Keratinocyte (primary cell): ENCODE measurements around the gene SLC25A2. TPM values are rescaled to one million over a fixed set of nuclear protein-coding genes. Genes with fewer than 3 reads are reported as not detected.
A peak's percentile ranks its signal among the peaks of the same experiment; 100 is the strongest.
"Not testable (repeated sequence)": the region's sequence is repeated elsewhere in the genome, so short reads cannot be mapped to it uniquely, and the experiment has no call there.

Source experiments
- DNase-seq: peaks from one replicate; pipeline ENCODE4 v3.0.0-alpha.2; 2011; ENCODE audit warnings: low read depth, missing footprints, low spot score
- FAIRE-seq: peaks from 2 replicates; lab custom pipeline; 2011; peaks lifted over from hg19 to GRCh38; lab: Jason Lieb, UNC
- H2AFZ ChIP-seq: 2 replicates; pipeline ENCODE4 v1.6.0; 2012; ENCODE audit warnings: low read length, control low read depth, inconsistent platforms; ENCODE audit not compliant: control insufficient read depth
- H3K27ac ChIP-seq: 2 replicates; pipeline ENCODE4 v1.5.1; 2011; ENCODE audit warnings: low read length; ENCODE audit not compliant: control insufficient read depth, insufficient read depth
- H3K27me3 ChIP-seq: 3 replicates; pipeline ENCODE4 v1.6.0; 2011; ENCODE audit warnings: low read length; ENCODE audit not compliant: control insufficient read depth, insufficient read depth; ENCODE audit errors: extremely low read depth
- H3K36me3 ChIP-seq, 2 experiments: 2 replicates in 1 of 2; 3 replicates in 1 of 2; pipeline ENCODE4 v1.5.1; 2011; ENCODE audit warnings: low read length in 2 of 2, mild to moderate bottlenecking in 1 of 2; ENCODE audit not compliant: control insufficient read depth in 2 of 2, insufficient read depth in 2 of 2; ENCODE audit errors: extremely low read depth in 1 of 2
- H3K4me1 ChIP-seq: 3 replicates; pipeline ENCODE4 v1.5.1; 2011; ENCODE audit warnings: low read length; ENCODE audit not compliant: control insufficient read depth, insufficient read depth; ENCODE audit errors: extremely low read depth
- H3K4me2 ChIP-seq: 3 replicates; pipeline ENCODE4 v1.6.0; 2011; ENCODE audit warnings: low read depth, low read length; ENCODE audit not compliant: control insufficient read depth, insufficient read depth; ENCODE audit errors: extremely low read depth
- H3K4me3 ChIP-seq, 3 experiments: fragments of 200-600 bp in 1 of 3; sonication (generic) in 1 of 3; 2 replicates in 2 of 3; 3 replicates in 1 of 3; pipeline ENCODE4 v1.5.1; 2011 to 2016; ENCODE audit warnings: low read length in 3 of 3, mild to moderate bottlenecking in 3 of 3, control low read depth in 2 of 3, inconsistent platforms in 1 of 3, low read depth in 1 of 3, mixed read lengths in 1 of 3, mixed run types in 1 of 3, moderate library complexity in 1 of 3; ENCODE audit not compliant: control insufficient read depth in 2 of 3, insufficient read depth in 2 of 3; ENCODE audit errors: extremely low read depth in 1 of 3
- H3K79me2 ChIP-seq: 2 replicates; pipeline ENCODE4 v1.6.0; 2012; ENCODE audit warnings: low read length; ENCODE audit not compliant: control insufficient read depth, insufficient read depth
- H3K9ac ChIP-seq: 3 replicates; pipeline ENCODE4 v1.6.0; 2011; ENCODE audit warnings: low read length; ENCODE audit not compliant: control insufficient read depth, insufficient read depth; ENCODE audit errors: extremely low read depth
- H3K9me1 ChIP-seq: 3 replicates; pipeline ENCODE4 v1.6.0; 2011; ENCODE audit warnings: low read length; ENCODE audit not compliant: control insufficient read depth, insufficient read depth; ENCODE audit errors: extremely low read depth
- H3K9me3 ChIP-seq: 2 replicates; pipeline ENCODE4 v1.5.1; 2012; ENCODE audit warnings: low read depth, low read length; ENCODE audit not compliant: control insufficient read depth
- H4K20me1 ChIP-seq: 3 replicates; pipeline ENCODE4 v1.6.0; 2011; ENCODE audit warnings: low read length; ENCODE audit not compliant: control insufficient read depth, insufficient read depth; ENCODE audit errors: extremely low read depth
- CTCF ChIP-seq, 3 experiments: IDR thresholded peaks in 1 of 3; conservative IDR thresholded peaks in 1 of 3; optimal IDR thresholded peaks in 1 of 3; 2 replicates in 2 of 3; 3 replicates in 1 of 3; pipeline versions ENCODE3 to v1.5.1; 2011; ENCODE audit warnings: low read length in 3 of 3, mild to moderate bottlenecking in 3 of 3, moderate library complexity in 2 of 3, control low read depth in 1 of 3, inconsistent platforms in 1 of 3; ENCODE audit not compliant: insufficient read depth in 2 of 3; ENCODE audit errors: extremely low read depth in 1 of 3
- EZH2 ChIP-seq: IDR thresholded peaks from one replicate; pipeline ENCODE4 v1.6.1; 2012; ENCODE audit warnings: inconsistent platforms, mild to moderate bottlenecking, low read length, moderate library complexity
- dilution Hi-C: fragments of 300-500 bp; cut with MboI; formaldehyde crosslinking; loops from one replicate; pipeline ENCODE4 v1.7.0; 2020; ENCODE audit warnings: low sequenced_read_pairs; ENCODE audit not compliant: extremely low pct_ligation_motif_present
- polyA plus RNA-seq, 5 experiments: library from polyadenylated mRNA; depleted of rRNA in 3 of 5; stranded (reverse) in 3 of 5; stranded (forward) in 1 of 5; unstranded in 1 of 5; fragments of >200 nt; gene quantifications; 1 replicate in 1 of 5; 2 replicates in 3 of 5; 3 replicates in 1 of 5; pipeline versions ENCODE4 v1.2.1 to v1.2.3, GENCODE V29; 2011 to 2012; ENCODE audit warnings: missing spikeins in 2 of 5, low read depth in 1 of 5, low replicate concordance in 1 of 5

SLC25A2 gene
- polyA plus RNA-seq, 1 donor (not counting 4 experiments of a cell fraction or from before 2014, with no cell fraction given) = not detected

- H4K20me1 ChIP-seq = no peaks in the 10 kb centered on the region
- no peaks in the 10 kb centered on the region for H3K79me2 ChIP-seq
- peak within 1 kb of the TSS in 1 of 3 experiments; percentile 13 for H3K4me3 ChIP-seq
- no peaks in the 10 kb centered on the region for H3K36me3 ChIP-seq
- H3K9ac ChIP-seq = no peak within 1 kb of the TSS
- no peaks in the 10 kb centered on the region for H3K4me1 ChIP-seq
- peaks cover 11% of the 10 kb centered on the region for H3K27me3 ChIP-seq
- peak within 1 kb of the TSS; percentile 26 for H2AFZ ChIP-seq
- FAIRE-seq (no peak), DNase-seq (no peak)
- H3K4me2 ChIP-seq = peak within 1 kb of the TSS; percentile 14
- TF ChIP-seq EZH2 = no peak
- peak; percentile 19 to 43 (median 43) for TF ChIP-seq CTCF (optimal IDR thresholded peaks at IDR 0.05 in 1 of 3, IDR thresholded peaks at IDR 0.05 in 1 of 3, conservative IDR thresholded peaks at IDR 0.05 in 1 of 3; ENCODE audit: extremely low read depth in 1 of 3, insufficient read depth in 2 of 3, low read length in 3 of 3)
- no peak within 1 kb of the TSS for H3K27ac ChIP-seq
- no peaks in the 10 kb centered on the region for H3K9me1 ChIP-seq
- dilution Hi-C loops = no loop called here
- H3K9me3 ChIP-seq = peaks cover 16% of the 10 kb centered on the region
Observed at GRCh38 chr5:141343242-141343952, 39.5 kb upstream of the SLC25A2 start, which contains the start of gene PCDHGA3. Gene PCDHGA3 (plus strand): TSS chr5:141343829. CDS start chr5:141344034, 205 bp downstream.

GRCh38 chr5:141342773-141343172 is 38.9 kb upstream of the SLC25A2 start:
- Histone ChIP-seq H2AFZ (no peak overlapping the region), H3K9ac (no peak overlapping the region), H3K4me1 (no peaks in the 10 kb centered on the region), H3K79me2 (no peaks in the 10 kb centered on the region), H3K4me2 (no peak overlapping the region), H3K36me3 (no peaks in the 10 kb centered on the region), H3K27ac (no peak overlapping the region), H3K9me3 (peaks cover 16% of the 10 kb centered on the region), H3K4me3 (no peak overlapping the region), H3K27me3 (peaks cover 11% of the 10 kb centered on the region), H3K9me1 (no peaks in the 10 kb centered on the region), H4K20me1 (no peaks in the 10 kb centered on the region)
- no peak for DNase-seq
- TF ChIP-seq CTCF (optimal IDR thresholded peaks at IDR 0.05 in 1 of 3, IDR thresholded peaks at IDR 0.05 in 1 of 3, conservative IDR thresholded peaks at IDR 0.05 in 1 of 3; ENCODE audit: extremely low read depth in 1 of 3, insufficient read depth in 2 of 3, low read length in 3 of 3) (no peak), EZH2 (no peak)
- dilution Hi-C loops = no loop called here
- no peak for FAIRE-seq

- dilution Hi-C loops, FAIRE-seq, H3K4me1 ChIP-seq, DNase-seq, H3K79me2 ChIP-seq, H3K4me2 ChIP-seq, H4K20me1 ChIP-seq, H3K4me3 ChIP-seq, H3K9me1 ChIP-seq, H2AFZ ChIP-seq, H3K36me3 ChIP-seq, H3K27ac ChIP-seq, H3K9ac ChIP-seq: not testable (repeated sequence)
- peaks cover 11% of the 10 kb centered on the region for H3K27me3 ChIP-seq
- peaks cover 16% of the 10 kb centered on the region for H3K9me3 ChIP-seq
Observed at GRCh38 chr5:141340781-141341354, 37.0 kb upstream of the SLC25A2 start.
